HG03064 (cell line): Measurements from ENCODE around the gene WDR62.

Experiments used
- ATAC-seq: cut with Tn5 transposase; IDR thresholded peaks from one replicate; pipeline ENCODE4 v1.9.1; 2021; ENCODE audit warnings: low read depth; ENCODE audit not compliant: unreplicated experiment

The WDR62 gene

DNA sequence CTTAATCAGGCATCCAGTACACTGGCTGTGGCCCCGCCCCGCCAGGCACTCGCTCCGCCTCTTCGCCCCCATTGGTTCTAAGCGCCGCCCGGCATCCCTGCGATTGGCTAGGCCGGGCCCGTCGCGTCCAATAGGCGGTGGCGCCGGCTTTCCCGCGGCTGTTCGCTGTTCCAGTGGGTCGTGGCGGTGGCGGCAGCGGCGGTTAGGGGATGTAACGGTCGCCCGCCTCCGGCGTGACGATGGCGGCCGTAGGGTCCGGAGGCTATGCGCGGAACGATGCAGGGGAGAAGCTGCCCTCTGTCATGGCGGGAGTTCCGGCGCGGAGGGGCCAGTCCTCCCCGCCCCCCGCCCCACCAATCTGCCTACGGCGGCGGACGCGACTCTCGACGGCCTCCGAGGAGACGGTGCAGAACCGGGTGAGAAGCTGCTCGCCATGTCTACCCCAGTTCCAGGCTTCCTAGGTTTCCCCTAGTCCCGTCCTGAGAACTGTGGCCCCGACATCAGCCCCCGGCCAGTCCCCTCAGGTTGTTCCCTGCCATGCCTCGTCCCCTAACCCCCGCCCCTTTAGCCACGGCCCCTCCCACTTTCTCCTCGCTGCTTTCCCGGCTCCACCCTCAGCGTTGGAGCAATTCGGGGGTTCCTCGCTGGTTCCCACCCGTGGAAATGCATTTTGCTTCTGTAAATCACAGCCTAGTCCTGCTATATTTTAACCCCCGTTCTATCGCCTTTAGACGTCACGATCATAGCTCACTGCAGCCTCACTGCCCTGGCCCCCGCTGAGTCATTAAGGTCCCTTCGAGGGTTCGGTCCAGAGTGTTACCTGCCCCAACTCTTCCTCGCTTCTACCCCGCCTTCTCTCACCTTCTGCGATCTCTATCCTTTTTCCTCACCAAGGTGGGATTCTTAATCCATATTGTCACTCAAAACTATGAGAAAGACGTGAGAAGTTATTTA is at the start of gene WDR62:
Gene WDR62, plus strand, starts transcription at position 165 of the 954 bp plus-strand sequence. Its CDS starts 75 bp downstream, at position 240.
- ATAC-seq, result peak; percentile 50

DNA sequence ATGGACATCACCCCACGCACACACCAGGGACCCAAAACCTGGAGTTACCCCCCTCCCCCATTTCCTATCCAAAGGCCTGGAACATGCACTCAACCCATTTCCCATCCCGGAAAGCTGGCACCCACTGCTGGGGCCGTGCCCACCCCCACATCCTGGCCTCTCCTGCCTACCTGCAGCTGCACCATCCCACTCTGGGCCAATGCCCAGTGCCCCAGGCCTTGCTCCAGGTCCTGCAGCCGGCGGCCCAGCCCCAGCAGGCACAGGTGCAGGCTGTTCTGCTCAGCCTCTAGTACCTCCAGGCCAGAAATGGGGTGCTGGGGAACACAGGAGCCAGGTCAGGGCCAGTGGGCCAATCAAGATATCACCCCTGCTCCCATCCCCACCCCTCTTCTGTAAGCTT is 47.7 kb upstream of the WDR62 start:
- ATAC-seq, result no peak

DNA sequence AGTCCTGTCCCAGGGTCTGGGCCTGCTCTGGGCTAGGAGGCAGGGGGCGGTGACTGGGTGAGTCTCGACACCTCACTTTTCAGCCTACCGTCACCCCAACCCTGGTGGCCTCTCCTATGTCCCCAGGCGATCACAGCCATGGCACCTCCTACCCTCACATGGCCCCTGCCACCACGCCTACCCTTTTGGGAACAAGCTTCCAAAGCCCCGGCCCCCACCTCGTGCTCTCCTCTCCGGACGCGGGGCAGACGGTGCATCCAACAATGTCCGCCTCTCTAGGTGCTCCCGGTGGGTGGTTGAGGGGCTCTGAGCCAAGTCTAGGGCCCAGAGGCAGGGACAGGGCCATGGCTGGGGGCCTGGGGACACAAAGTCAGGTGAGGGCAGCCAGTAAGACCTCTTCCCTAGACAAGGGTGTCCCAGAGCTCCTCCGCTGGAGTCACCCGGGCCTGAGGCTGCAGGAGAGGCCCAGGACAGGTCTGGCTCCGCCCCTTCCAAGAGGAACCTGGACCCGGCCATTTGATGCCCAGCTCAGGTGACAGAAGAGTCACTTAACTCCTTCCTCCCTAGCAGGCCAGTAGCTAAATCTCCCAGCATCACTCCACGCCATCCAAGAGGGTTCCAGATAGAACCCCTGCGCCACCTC is 46.2 kb upstream of the WDR62 start, which contains the start of gene SYNE4:
Gene SYNE4, minus strand, starts transcription at position 478 of the 643 bp plus-strand sequence. Its CDS starts 132 bp downstream, at position 346.
- ATAC-seq, result no peak

DNA sequence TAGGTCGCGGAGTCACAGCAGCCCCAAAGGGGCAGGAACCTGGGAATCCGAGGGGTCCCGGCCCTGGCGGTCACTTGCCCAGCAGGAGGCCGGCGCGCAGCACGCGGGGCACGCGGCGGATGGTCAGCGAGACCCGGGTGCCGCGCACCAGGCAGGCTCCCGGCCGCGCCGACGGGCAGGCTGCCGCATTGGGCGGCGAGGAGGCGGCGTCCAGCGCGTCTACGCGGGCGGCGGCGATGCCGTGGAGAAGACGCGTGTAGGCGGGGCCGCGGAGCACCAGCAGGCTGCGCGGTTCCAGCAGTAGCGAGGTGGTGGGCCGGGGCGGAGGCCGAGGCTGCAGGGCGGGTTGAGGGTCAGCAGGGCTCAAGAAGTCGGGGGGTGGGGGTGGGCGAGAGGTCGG is 45.5 kb upstream of the WDR62 start:
- no peak for ATAC-seq

DNA sequence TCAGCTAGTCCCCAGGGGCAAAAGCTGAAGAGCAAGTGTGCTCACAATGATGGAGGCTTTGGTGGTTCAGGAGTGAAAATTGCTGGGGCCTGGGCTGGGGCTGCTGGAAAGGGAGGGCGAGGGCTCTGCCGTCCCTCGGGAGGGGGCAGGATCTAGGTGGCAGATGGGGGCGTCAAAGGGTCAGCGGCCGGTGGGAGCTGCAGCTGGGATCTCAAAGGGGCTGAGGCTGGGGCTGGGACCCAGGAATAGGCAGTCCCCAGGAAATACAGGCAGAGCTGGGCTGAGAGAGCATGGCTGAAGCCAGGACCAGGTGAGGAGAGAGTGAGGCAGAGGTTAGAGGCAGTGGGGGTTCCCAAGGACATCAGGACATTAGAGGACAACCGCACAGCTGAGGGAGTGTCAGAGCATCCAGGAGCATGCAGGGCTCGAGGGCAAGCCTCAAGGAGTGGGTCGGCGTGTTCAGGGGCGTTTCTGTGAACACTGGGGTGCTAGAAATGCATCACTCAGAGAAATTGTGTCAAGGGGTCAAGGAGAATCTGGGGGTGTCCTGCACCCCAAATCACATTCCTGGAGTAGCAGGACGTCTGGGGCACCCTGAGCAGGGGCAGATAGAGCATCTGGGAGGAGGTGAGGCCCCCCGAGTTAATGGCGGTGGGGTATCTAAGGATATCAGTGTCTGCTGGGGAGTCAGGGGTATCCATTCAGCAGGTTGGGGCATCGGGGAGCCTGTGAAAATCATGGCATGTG is 44.9 kb upstream of the WDR62 start:
- ATAC-seq, result no peak

DNA sequence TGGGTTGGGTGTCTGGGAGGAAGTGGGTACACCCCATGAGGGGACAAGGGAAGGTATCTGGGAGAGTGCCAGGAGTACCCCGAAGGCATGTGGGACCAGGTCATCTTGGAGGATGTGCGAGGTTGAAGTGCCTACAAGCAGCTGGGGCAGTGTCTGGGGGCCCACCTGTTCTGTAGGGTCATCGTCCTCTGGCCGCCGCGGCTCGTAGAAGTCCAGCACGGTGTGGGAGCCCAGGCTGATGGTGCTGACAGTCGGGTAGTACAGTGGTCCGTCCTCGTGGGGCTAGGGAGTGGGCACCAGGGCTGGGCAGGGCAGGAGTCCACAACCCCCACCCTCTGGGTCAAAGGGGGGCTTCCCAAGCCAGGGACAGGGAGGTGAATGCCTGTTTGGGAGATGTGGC is 44.3 kb upstream of the WDR62 start:
- ATAC-seq, result no peak

DNA sequence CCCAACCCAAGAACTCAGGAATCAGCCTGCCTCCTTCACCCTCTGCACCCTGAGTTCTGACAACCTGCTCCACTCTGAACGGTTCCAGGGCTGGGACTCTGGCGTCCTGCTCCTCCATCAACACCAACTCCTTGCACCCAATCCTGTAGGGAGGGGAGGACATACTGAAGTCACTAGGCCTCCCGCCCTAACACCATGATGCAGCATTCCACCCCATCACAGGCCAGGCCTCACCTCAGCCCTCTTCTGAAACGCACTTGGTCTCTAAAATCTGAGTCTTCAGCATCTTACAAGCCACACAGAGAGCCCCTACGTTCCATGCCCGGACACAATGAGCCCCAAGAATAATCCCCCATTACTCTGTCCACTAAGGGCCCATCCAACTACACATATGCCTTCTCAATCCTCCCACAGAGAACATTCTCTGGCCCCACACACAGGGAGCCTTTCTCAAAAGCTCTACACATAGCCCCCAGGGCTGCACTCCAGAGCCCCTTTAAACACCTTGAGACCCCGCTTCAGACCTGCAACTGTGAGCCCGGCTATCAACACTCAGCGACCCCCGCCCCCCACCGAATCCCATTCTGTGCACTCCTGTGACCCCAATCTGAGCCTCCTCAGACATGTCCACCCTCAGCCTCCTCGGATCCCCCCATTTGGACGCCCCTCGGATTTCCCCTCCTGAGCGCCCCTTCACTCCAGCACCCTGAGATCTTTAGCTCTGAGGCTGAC is 41.3 kb upstream of the WDR62 start:
- no peak for ATAC-seq

DNA sequence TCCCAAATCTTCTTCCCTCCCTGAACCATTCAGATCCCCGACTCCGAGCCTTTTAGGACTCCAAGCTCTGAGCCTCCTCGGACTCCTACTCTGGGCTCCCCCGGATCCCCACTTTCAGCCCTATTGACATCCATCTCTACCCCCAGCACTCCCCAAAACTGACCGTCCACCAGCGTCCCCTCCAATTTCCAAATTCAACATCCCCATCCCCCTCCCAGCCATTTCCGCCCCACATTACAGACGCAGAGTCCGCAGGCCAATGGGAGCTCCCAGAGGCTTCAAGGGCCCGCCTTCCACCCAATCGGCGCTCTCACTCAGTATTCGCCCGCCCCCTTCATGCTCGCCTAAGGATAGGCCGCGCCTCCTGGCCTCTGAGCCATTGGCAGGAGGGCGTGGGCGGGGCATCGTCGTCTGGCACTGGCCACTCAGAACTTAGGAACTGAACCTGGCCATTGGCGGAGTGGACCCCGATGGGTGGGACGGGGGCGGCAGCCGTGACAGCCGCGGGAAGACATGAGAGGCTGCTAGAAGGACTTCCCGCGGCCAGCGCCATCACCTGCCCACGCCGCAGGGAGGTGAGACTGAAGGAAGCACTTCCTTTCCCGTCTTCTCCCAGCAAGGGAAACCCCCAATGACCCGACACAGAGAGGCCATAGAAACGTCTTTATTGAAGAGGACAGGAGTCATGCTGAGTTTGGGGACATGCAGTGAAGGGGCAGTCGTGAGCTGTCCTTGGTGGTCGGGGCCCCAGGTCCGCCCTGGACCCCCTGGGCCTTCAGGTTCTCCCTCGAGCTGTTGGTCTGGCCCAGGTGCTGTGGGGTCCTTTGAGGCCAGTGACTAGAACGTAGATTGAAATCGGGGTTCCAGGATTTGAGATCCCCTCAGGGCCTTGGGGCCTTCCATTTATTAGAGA is 40.4 kb upstream of the WDR62 start, which contains the start of gene ALKBH6:
Gene ALKBH6, minus strand, starts transcription at position 202 of the 913 bp plus-strand sequence. CDS start 816 bp downstream, outside the sequence.
- ATAC-seq, result peak; percentile 90

DNA sequence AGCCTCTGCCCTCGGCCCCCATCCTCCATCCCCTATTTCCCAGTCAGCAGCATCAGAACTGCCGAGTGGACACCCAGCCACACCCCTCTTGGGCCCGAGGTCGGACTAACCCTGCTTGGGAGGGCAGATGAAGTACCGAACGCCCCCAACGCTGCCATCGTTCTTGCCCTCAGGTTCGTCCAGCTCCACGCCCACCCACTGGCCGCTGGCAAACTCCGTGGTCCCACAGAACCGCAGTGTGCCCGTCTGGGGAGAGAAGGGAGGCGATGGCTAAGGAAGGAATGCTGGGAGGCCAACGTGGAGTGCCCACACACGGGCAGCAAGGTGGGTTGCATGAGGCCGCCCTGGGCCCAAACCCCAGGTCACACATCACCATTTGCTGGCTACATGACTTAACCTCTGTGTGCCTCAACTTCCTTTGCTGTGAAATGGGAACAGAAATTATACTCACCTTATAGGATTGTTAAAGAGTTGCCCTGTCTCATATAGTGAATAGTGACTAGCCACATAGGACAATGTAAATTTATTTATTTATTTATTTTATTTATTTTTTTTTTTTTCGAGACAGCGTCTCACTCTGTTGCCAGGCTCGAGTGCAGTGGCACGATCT is 35.5 kb upstream of the WDR62 start:
- no peak for ATAC-seq

DNA sequence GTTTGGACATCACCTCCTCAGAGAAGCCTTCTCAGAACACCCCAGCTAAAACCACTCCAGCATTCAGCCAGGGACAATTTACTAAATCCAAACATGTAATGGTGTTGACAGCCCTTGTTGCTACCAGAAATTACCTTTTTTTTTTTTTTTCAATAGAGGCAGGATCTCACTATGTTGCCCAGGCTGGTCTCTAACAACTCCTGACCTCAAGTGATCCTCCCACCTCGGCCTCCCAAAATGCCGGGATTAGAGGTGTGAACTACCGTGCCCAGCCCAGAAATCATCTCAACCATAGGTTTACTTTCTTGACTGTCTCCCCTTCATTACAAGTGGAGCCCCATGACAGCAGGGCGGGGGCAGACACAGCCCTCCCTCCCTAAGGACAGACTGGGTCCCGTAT is 31.3 kb upstream of the WDR62 start:
- ATAC-seq, result no peak

DNA sequence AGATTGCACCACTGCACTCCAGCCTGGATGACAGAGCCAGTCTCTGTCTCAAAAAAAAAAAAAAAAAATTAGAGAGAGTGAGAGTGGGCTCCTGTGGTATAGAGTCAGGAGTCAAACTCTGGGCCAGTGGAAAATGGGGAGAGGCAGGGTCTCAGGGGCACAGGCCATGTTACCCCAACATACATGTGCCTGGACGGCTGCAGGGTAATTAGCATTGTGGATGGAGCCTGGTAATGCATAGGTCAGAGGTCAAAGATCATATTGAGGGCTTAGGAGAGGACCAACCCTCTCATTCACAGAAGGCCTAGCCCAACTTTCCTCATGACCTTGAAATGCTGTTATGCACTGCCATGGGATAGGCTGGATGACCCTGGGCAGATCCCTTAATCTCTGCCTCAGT is 29.2 kb upstream of the WDR62 start:
- no peak for ATAC-seq

DNA sequence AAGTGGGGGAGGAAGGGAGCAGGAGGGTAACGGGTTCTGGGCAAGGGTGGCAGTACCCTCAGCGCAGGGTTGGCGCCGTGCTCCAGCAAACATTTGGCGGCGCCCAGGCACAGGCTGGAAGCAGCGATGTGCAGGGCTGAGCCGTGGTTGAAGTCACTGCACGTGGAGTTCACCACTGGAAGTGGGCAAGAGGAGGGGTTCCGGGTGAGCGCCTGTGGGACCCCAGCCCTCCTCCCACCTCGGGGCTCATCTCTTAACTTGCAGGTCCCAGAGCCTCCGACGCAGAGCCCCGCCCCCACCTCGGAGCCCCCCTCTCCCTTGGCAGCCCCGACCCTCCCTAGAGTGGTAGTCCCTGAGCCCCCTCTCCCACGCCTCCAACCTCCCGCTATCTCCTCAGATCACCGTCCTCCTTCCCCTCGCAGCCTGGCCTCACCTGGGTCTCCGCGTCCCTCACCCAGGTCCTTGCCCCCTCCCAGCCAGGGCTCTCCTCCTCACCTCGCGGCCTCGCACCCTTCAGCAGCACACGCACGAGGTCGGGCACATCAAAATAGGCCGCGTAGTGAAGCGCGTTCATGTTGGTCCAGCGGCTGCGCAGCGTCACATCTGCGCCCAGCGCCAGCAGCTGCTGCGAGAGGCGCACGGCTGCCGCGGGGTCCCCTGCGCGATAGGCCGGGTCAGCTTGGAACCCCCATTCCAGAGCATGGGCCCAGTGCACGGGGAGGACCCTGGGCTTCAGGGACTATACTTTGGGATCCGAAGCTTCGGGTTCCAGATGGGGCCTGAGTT is 28.4 kb upstream of the WDR62 start:
- no peak for ATAC-seq

DNA sequence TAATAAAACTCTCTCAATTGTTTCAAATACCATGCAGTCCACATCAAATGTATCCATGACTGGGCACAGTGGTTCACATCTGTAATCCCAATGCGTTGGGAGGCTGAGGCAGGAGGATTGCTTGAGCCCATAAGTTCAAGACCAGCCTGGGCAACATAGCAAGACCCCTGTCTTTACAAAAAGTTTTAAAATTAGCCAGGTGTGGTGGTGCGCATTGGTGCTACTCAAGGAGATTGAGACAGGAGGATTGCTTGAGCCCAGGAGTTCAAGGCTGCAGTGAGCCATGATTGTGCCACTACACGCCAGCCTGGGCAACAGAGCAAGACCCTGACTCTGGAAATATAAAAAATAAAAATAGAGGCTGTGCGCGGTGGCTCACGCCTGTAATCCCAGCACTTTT is 27.0 kb upstream of the WDR62 start:
- no peak for ATAC-seq

DNA sequence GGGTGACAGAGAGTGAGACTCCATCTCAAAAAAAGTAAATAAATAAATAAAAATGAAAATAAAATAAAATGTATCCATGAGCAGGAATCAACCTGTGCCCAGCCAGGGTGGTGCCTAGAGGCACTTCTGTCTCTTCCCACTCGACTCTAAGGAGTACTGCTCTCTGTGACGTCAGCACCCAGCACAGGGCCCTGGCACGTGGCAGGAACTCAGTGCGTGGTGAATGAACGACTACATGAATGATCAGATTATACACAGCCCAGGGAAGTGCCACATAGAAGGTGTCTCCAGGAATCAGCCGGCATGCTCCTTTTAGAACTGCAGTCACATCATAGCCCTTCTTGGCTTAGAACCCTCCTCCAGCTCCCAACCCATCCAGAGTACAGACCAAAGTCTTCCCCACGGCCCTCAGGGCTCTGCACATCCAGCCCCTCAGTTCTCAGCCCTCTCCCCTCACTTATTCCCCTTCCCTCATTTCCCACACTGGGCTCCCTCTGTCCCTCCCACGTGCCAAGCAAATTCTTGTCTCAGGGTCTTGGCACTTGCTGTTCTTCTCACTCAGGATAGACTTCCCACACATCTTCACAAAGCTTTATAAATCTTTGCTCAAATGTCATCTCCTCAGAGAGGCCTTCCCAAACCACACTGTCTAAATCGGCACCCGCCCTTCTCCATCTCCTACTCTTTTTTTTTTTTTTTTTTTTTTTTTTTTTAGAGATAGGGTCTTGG is 26.2 kb upstream of the WDR62 start:
- no peak for ATAC-seq

DNA sequence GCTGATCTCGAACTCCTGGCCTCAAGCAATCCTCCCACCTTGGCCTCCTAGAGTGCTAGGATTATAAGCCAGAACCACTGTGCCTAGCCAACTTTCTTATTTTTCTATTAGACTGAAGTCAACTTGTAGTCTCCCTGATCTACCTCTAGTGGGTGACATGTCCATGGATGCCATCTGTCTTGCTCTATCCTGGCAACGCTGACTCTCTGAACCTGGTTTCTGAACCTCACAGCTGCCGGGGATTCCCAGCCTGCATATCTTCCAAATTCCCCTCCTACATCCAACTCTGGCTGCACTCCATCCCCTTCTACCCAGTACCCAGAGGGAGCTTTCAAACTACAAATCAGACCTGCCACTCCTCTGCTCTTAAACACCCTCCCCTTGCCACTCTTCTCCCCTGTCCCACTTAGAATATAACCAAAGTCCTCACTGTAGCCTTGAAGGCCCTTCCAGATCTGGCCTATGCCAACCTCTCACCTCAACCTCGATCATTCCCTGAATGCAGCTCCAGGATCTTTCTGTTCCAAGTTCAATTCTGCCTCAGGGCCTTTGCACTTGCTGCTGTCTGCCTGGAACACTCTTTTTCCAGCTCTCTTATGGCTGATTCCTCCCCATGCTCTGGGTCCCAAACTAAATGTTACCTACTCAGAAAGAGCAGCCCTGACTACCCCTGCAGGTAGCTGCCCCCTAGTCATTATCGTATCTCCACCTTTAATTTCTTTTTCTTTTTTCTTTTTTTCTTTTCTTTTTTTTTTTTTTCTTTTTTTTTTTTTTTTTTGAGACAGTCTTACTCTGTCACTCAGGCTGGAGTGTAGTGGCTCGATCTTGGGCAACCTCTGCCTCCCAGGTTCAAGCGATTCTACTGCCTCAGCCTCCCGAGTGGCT is 24.2 kb upstream of the WDR62 start:
- no peak for ATAC-seq

DNA sequence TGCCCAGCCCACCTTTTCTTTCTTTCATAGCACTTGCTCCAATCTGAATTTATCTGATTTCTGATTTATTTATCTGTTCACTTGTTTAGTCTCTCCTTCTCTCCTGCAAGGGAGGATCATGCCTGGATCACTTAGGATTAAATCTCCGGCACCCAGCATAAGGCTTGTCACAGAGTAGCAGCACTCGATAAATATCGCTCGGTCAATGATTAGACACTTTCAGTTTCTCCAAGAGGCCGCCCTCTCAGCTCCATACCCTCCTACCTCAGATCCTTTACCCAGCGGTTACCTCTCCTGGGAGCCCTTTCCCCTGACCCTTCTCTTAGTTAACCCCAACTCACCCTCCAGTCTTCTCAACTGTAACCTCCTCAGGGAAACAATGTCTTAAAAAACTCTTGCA is 23.4 kb upstream of the WDR62 start:
- ATAC-seq, result no peak
